Right ventricle myocardium inferior (tissue), 1 donor: ENCODE data around the gene DACH2. TPM values are rescaled to one million over a fixed set of nuclear protein-coding genes. Genes with fewer than 3 reads are reported as not detected.
"Not testable (repeated sequence)": the region's sequence is repeated elsewhere in the genome, so short reads cannot be mapped to it uniquely, and the experiment has no call there.

Experiments
- ATAC-seq: fragments of 200-7000 bp; cut with Tn5 transposase; one replicate; pipeline ENCODE4 v1.9.1; 2020; ENCODE audit warnings: mild to moderate bottlenecking, moderate library complexity
- DNase-seq: peaks from one replicate; pipeline ENCODE4 v3.0.0; 2021; ENCODE audit errors: missing footprints
- intact Hi-C: fragments of 100-400 bp; cut with DNase I; formaldehyde crosslinking; loops from one replicate; pipeline ENCODE4 v1.11.0; 2022
- long read RNA-seq: library from polyadenylated mRNA; unstranded; transcript quantifications from one replicate; pipeline ENCODE4 v2.0.0, GENCODE V29; 2021
- total RNA-seq: library from RNA; stranded (reverse); fragmentation: NEBNext Ultra II Directional; extraction: Animal tissue kit (Norgen Biotek cat#: 25700); gene quantifications from one replicate; pipeline ENCODE4 v1.2.1, GENCODE V29; 2021
- donor health status: DM: no; HTN: yes; CAD: no; lungs with severe emphysema.

DACH2 gene
- not detected for total RNA-seq
- long read RNA-seq, result 0 reads

GRCh38 chrX:86148024-86148511, at the start of gene DACH2:
TSS of gene DACH2 (plus strand) at chrX:86148451.
- DNase-seq, result peak; percentile 76
- ATAC-seq, result peak; percentile 94
- intact Hi-C loops, result no loop called here

- ATAC-seq, result no peak
- no peak for DNase-seq
- intact Hi-C loops, result no loop called here
Observed at GRCh38 chrX:86102341-86102740, 45.9 kb upstream of the DACH2 start.

GRCh38 chrX:86103061-86103460, 45.2 kb upstream of the DACH2 start:
- ATAC-seq (no peak), DNase-seq (no peak)
- intact Hi-C loops, result no loop called here

GRCh38 chrX:86104526-86104925, 43.7 kb upstream of the DACH2 start:
- intact Hi-C loops, result no loop called here

GRCh38 chrX:86121916-86122315, 26.3 kb upstream of the DACH2 start:
- no peak for ATAC-seq
- DNase-seq, result no peak
- intact Hi-C loops, result no loop called here

More at GRCh38 chrX:86104526-86104925, 43.7 kb upstream of the DACH2 start:
- no peak for DNase-seq
- no peak for ATAC-seq

GRCh38 chrX:86133761-86134160, 14.5 kb upstream of the DACH2 start:
- DNase-seq, result no peak
- no peak for ATAC-seq

GRCh38 chrX:86137071-86137470, 11.2 kb upstream of the DACH2 start:
- ATAC-seq (no peak), DNase-seq (no peak)
- intact Hi-C loops, result no loop called here

More at GRCh38 chrX:86133761-86134160, 14.5 kb upstream of the DACH2 start:
- intact Hi-C loops, result no loop called here

- intact Hi-C loops, result no loop called here
- ATAC-seq (no peak), DNase-seq (no peak)
Observed at GRCh38 chrX:86141786-86142185, 6.5 kb upstream of the DACH2 start.

- no peak for DNase-seq
- intact Hi-C loops, result no loop called here
- no peak for ATAC-seq
Observed at GRCh38 chrX:86146102-86146501, 2.1 kb upstream of the DACH2 start.

- intact Hi-C loops, result no loop called here
- ATAC-seq, result no peak
- peak; percentile 53 for DNase-seq
Observed at GRCh38 chrX:86148594-86148993, 343 bp downstream of the DACH2 start.

GRCh38 chrX:86149119-86149518, 868 bp downstream of the DACH2 start:
- intact Hi-C loops, result no loop called here
- DNase-seq (no peak), ATAC-seq (no peak)

- intact Hi-C loops, result no loop called here
- no peak for DNase-seq
- ATAC-seq, result no peak
Observed at GRCh38 chrX:86154553-86154952, 6.3 kb downstream of the DACH2 start.

- no peak for DNase-seq
- no peak for ATAC-seq
- intact Hi-C loops, result no loop called here
Observed at GRCh38 chrX:86171366-86171765, 23.1 kb downstream of the DACH2 start.

GRCh38 chrX:86178906-86179305, 30.7 kb downstream of the DACH2 start:
- ATAC-seq (no peak), DNase-seq (no peak)
- intact Hi-C loops, result no loop called here

GRCh38 chrX:86181325-86181724, 33.1 kb downstream of the DACH2 start:
- ATAC-seq, intact Hi-C loops: not testable (repeated sequence)

GRCh38 chrX:86192827-86193226, 44.6 kb downstream of the DACH2 start:
- ATAC-seq (no peak), DNase-seq (no peak)
- intact Hi-C loops, result no loop called here

More at GRCh38 chrX:86181325-86181724, 33.1 kb downstream of the DACH2 start:
- DNase-seq, result not testable (repeated sequence)

- no peak for DNase-seq
- no peak for ATAC-seq
- intact Hi-C loops, result no loop called here
Observed at GRCh38 chrX:86194758-86195157, 46.5 kb downstream of the DACH2 start.

- no peak for DNase-seq
- intact Hi-C loops, result no loop called here
- no peak for ATAC-seq
Observed at GRCh38 chrX:86195343-86195742, 47.1 kb downstream of the DACH2 start.

GRCh38 chrX:86197815-86198214, 49.6 kb downstream of the DACH2 start:
- no peak for DNase-seq
- no peak for ATAC-seq
- intact Hi-C loops, result no loop called here

GRCh38 chrX:86210772-86211171, 62.5 kb downstream of the DACH2 start:
- ATAC-seq (no peak), DNase-seq (no peak)
- intact Hi-C loops, result no loop called here

- intact Hi-C loops, result no loop called here
- DNase-seq (no peak), ATAC-seq (no peak)
Observed at GRCh38 chrX:86215260-86215659, 67.0 kb downstream of the DACH2 start.
